GM12865 (cell line): ENCODE results near the gene TEAD3.

Source experiments
- DNase-seq: peaks from one replicate; pipeline ENCODE4 v3.0.0; 2010; ENCODE audit warnings: low read depth
- H3K4me3 ChIP-seq: 2 replicates; pipeline ENCODE4 v1.5.1; 2011; ENCODE audit warnings: mild to moderate bottlenecking, low read depth, low read length, control low read depth
- CTCF ChIP-seq: IDR thresholded peaks from 2 replicates; pipeline ENCODE4 v1.5.1; 2011; ENCODE audit warnings: low read length, control low read depth, low read depth, inconsistent platforms; ENCODE audit not compliant: insufficient read depth; ENCODE audit errors: missing control alignments

The TEAD3 gene

DNA sequence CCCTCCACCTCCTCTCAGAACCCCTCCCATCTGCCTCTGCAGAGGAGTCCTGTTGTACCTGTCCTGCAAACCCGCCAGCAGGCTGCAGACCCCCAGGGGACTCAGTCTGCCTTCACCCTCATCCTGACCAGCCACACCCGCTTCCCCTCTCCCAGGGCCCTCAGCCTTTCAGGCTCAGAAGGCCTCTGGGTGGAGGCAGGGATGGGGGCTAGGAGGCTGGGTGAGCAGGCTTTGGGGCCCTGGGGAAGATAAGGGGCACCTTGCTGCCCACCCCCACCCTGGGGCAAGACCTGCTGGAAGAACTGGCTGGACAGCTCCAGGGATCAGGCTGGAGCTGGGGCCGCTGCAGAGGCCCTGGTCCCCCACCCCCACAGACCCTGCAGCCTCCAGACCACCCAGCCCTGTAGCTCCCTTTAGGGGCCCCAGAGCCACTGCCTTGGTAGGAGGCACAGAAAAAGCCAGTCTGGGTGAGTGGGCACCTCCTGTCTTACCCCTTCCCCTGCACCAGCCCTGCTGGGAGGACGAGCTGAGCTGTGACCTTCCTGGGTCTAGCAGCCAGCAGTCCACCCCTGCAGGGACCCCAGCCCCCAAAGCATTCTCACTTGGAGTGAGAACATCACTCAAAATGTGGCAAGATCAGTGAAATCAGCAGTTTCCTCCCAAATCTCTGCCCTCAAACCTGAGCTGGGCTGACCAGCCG lies 5.2 kb downstream of the TEAD3 start:
- DNase-seq, result no peak
- TF ChIP-seq CTCF, result no peak
- no peak overlapping the region for H3K4me3 ChIP-seq

DNA sequence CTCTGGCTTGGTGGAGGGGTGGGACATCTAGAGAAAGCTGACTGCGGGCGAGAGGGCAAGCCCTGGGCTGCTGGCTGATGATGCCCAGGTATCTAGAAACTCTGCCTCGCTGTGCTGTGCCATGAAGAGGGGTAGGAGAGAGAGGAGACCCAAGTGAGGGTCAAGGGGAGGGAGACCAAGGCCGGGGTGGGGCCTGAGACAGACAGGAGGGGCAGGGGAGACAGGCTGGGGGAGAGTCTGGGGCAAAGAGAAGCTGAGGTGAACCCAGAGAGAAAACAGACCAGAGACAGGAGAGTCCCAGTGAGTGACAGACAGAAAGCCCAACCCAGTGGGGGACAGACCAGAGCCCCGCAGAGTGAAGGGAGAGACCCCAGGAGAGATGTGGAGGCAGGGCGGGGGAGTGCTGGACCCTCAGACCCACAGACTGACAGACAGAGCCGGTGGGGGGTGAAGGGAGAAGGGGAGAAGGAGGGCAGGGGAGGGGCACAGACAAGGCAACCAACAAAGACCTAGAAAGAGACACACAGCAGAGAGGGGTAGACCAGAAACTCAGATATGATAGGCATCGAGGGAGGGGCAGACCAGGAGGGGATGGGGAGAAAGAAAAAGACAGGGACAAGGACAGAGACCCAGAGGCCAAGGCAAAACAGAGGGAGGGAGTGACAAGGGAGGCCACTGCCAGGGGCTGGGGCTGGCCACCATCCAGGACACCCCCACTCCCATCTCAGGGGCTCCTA lies 5.9 kb downstream of the TEAD3 start:
- no peak for TF ChIP-seq CTCF
- H3K4me3 ChIP-seq, result no peak overlapping the region
- no peak for DNase-seq

DNA sequence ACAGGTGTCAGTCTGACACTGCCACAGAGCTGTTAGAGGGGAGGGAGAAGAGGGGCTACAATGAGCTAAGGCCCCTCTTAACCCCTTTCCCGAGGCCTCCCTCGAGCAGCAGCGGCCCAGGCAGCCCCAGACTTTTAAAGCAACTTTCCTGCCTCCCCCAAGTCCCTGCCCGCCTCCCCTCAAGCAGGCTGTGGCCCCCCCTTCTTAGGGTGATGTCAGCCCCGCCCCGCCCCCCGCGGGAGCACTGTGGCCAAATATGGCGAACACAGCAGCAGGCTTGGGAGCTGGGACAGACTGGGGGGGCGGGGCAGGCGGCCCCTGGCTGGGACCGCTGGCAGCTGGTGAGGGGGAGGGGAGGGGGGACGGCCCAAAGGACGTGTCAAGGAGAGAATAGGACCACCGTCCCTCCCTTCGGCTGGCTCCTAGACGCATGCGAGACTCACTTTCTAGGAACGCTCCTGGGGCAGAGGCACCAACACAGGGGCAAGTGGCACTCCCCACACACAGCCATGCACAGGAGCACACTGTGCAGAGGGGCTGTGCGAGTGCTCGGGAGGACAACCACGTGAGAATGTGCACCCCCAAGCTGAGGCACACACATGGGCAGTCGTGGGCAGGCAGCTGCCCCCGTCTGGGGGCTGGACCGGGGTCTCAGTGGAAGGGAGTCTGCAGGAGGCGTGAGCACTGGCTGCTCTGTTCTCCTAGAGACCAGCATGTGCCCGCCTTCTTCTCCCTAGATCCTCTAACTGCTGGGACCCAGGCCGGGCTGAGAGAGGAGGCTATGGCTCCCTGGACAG lies 6.7 kb downstream of the TEAD3 start:
- no peak overlapping the region for H3K4me3 ChIP-seq
- no peak for TF ChIP-seq CTCF
- no peak for DNase-seq

DNA sequence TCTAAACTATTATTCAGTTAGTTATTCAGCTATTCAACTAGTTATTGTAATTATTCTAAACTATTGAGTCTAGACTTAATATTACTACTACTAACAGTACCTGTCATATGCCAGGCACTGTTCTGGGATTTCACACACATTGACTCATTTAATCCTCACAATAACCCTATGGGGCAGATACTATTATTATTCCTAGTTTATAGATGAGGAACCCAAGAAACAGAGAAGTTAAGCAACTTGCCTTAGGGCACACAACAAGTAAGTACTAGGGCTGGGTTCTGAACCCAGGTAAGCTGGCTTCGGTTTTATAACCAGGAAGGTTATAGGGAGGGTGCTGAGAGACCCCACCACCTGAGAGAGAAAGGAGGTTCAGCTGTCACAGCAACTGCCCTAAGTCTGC lies 7.8 kb downstream of the TEAD3 start:
- TF ChIP-seq CTCF, result no peak
- DNase-seq, result no peak
- H3K4me3 ChIP-seq, result no peak overlapping the region

DNA sequence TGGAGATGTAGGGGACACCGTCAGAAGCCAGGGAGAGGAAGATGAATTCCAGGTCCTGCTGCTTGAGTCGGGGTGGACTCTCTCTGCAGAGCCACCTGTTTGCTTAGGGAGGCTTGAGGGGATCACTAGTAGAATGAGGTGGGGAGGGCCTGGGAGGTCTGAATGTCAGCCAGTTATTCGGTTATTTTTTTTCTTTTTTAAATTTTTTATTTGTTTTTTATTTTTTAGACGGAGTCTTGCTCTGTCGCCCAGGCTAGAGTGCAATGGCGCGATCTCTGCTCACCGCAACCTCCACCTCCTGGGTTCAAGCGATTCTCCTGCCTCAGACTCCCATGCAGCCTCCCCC lies 8.4 kb downstream of the TEAD3 start:
- no peak for TF ChIP-seq CTCF
- no peak for DNase-seq
- no peak overlapping the region for H3K4me3 ChIP-seq

GRCh38 chr6:35487658-35488516 lies 9.0 kb downstream of the TEAD3 start:
- no peak for DNase-seq
- no peak for TF ChIP-seq CTCF
- no peak overlapping the region for H3K4me3 ChIP-seq
